ENCODE data around the gene C16orf54. TPM values are rescaled to one million over a fixed set of nuclear protein-coding genes. Genes with fewer than 3 reads are reported as not detected.

C16orf54 gene
- total and polyA plus RNA-seq, 9 of the 15 experiments (the other 6 are each of a cell fraction or from before 2014, with no cell fraction given): 0.09 TPM; not detected in 8

- no peak for ATAC-seq
- intact Hi-C loops (cut with micrococcal nuclease) (loop anchor here (5.0 kb wide), 1 partner anchor 72 kb away; no protein-coding TSS in a partner anchor), in situ Hi-C loops (cut with MboI) (no loop called here)
- Histone ChIP-seq H3K4me2 (ENCODE audit: insufficient read depth, low read length) (no peak overlapping the region), H3K36me3 (ENCODE audit: control insufficient read depth, insufficient read depth, low read length) (no peaks in the 10 kb centered on the region), H3K9me3 (replicated peaks; ENCODE audit: control insufficient read depth, insufficient read depth, low read depth, low read length) (no peaks in the 10 kb centered on the region), H3K9ac (ENCODE audit: insufficient read depth in 1 of 2, low read depth in 2 of 2, low read length in 2 of 2) (no peak overlapping the region), H4K20me1 (replicated peaks; ENCODE audit: control insufficient read depth, insufficient read depth, low read length) (no peaks in the 10 kb centered on the region), H2AFZ (ENCODE audit: low read depth, low read length) (peak overlapping the region; percentile 47), H3K4me3 (no peak overlapping the region), H3K9me1 (ENCODE audit: control insufficient read depth, insufficient read depth, low read length) (no peaks in the 10 kb centered on the region), H3K27me3 (ENCODE audit: control insufficient read depth in 2 of 2, insufficient read depth in 2 of 2, low read length in 2 of 2) (no peaks in the 10 kb centered on the region), H3K79me2 (ENCODE audit: control insufficient read depth, insufficient read depth, low read length) (no peaks in the 10 kb centered on the region), H3K27ac (ENCODE audit: extremely low read depth, low read depth, low read length) (no peak overlapping the region), H3K4me1 (replicated peaks in 1 of 2; ENCODE audit: control insufficient read depth in 2 of 2, insufficient read depth in 2 of 2, low read length in 2 of 2) (peaks cover 8 to 17% of the 10 kb centered on the region in 2 experiments)
- WGBS (ENCODE audit: insufficient coverage, low coverage, missing lambda C conversion rate): 50% methylated on average over 2 of the region's 2 CpGs
- ChIA-PET POLR2A (interaction anchor here (0.6 to 1.1 kb wide), 3 partner anchors 10 to 592 kb away, joined by 3 to 5 read pairs (median 4); no protein-coding TSS in a partner anchor), CTCF (ENCODE audit: low intra/inter-chr PET ratio) (no interaction called here)
- BruUV-seq (replicated peaks): no TSS peak
- TF ChIP-seq ZNF586 (CRISPR knock-in tag; conservative IDR thresholded peaks at IDR 0.05) (no peak), RBM17 (IDR thresholded peaks at IDR 0.05; ENCODE audit: borderline replicate concordance, low read depth, low read length) (no peak), ETS2 (tag; IDR thresholded peaks at IDR 0.05; ENCODE audit: borderline replicate concordance, poor library complexity, severe bottlenecking) (no peak), SIN3A (IDR thresholded peaks at IDR 0.05; ENCODE audit: borderline replicate concordance in 2 of 2, control insufficient read depth in 1 of 2, low read depth in 2 of 2, low read length in 2 of 2) (no peak), MAFF (IDR thresholded peaks at IDR 0.05; ENCODE audit: low read length) (no peak), ZNF408 (CRISPR knock-in tag; IDR thresholded peaks at IDR 0.05; ENCODE audit: low read depth) (no peak), MYC (IDR thresholded peaks at IDR 0.05; ENCODE audit: low read depth, low read length) (no peak), MYC (CRISPR knock-in tag; IDR thresholded peaks at IDR 0.05; ENCODE audit: borderline replicate concordance, low read depth) (no peak), ZNF445 (CRISPR knock-in tag; IDR thresholded peaks at IDR 0.05; ENCODE audit: low read depth) (no peak)
- DNase-seq (ENCODE audit: extremely low read depth in 1 of 4, low spot score in 3 of 4): no peak
- no peak for FAIRE-seq
Measured at GRCh38 chr16:29714396-29714795, 31.4 kb downstream of the C16orf54 start.
